ENCODE measurements around the gene SESTD1. TPM values are rescaled to one million over a fixed set of nuclear protein-coding genes. Genes with fewer than 3 reads are reported as not detected.
"Not testable (repeated sequence)": the region's sequence is repeated elsewhere in the genome, so short reads cannot be mapped to it uniquely, and the experiment has no call there.

SESTD1 gene
- total RNA-seq, 2 experiments from 2014 or later, result 10.4 to 14.9 TPM

DNA sequence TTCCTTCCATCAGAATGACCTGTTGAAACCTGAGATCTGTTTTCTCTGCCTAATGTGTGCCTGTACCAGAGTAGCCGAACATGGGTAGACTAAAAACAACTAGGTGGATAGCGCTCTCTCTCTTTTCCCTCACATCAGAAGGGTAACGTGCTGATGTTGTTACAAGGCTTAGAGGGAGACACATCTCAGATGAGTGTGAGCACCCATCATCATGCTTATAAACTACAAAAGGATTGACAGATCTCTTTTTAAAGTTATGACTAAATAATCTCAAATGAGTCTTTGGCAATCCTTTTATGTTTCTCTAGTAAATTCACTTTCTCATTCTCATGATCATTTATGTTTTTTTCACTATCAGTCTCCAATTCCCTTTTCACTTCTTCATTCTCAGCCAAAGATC lies 139.2 kb downstream of the SESTD1 start:
- ATAC-seq (ENCODE audit: low read depth), result no peak

DNA sequence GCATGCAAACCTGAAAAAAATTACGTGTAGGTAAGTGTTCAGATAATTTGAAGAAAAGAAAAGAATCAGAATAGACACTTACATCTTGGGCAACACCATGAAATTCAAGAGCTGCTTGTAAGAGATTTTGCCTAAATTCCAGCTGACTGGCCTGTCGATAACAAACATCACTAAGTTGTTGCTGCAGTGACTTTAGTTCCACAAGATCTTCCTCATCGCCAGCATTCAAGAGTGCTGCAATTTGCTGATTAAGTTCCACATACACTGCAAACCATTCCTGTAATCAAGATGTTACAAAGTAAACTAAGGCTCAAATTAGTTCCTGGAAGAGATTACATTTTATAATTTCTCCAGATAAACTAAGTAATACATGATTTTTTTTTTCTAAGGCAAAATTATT lies 140.3 kb downstream of the SESTD1 start:
- Mint-ChIP-seq H3K4me3 (no peak overlapping the region), H3K4me1 (peaks cover 10% of the 10 kb centered on the region), H3K27ac (no peak overlapping the region), H3K9me3 (peaks cover 1% of the 10 kb centered on the region), H3K27me3 (no peaks in the 10 kb centered on the region), H3K36me3 (peaks cover 21% of the 10 kb centered on the region)
- POLR2A ChIA-PET, result no interaction called here
- ATAC-seq (ENCODE audit: low read depth) (no peak), DNase-seq (no peak)

More for the DNA sequence above, 139.2 kb downstream of the SESTD1 start:
- Mint-ChIP-seq H3K4me1 (peaks cover 9% of the 10 kb centered on the region), H3K36me3 (peaks cover 14% of the 10 kb centered on the region), H3K27ac (no peak overlapping the region), H3K4me3 (no peak overlapping the region), H3K27me3 (no peaks in the 10 kb centered on the region), H3K9me3 (peaks cover 1% of the 10 kb centered on the region)
- POLR2A ChIA-PET, result no interaction called here
- DNase-seq, result no peak

DNA sequence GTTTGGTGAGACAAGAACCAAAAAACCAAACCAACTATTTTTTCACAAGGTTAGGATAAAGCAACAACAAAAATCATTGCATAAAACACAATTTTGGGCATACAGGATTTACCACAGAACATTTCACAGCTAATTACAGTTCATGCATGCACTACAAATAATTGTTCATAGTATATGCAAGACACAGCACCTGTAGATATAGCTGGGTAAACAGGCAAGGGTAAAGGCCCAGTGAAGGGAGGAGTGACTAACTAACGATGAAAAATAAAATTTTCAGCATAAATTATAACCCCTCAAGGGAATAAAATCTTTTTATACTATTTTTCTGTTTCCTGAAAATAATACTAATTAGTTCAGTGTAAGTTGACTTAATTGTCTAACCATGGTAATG lies 141.4 kb downstream of the SESTD1 start:
- Mint-ChIP-seq H3K27ac (no peak overlapping the region), H3K27me3 (no peaks in the 10 kb centered on the region), H3K36me3 (peaks cover 28% of the 10 kb centered on the region), H3K9me3 (peaks cover 1% of the 10 kb centered on the region), H3K4me3 (no peak overlapping the region), H3K4me1 (peaks cover 14% of the 10 kb centered on the region)
- no peak for DNase-seq
- POLR2A ChIA-PET, result no interaction called here
- ATAC-seq (ENCODE audit: low read depth), result no peak

GRCh38 chr2:179107737-179108136 lies 156.9 kb downstream of the SESTD1 start:
- Mint-ChIP-seq H3K36me3 (peaks cover 25% of the 10 kb centered on the region), H3K9me3 (peaks cover 1% of the 10 kb centered on the region), H3K27me3 (no peaks in the 10 kb centered on the region), H3K27ac (peak overlapping the region; percentile 84), H3K4me3 (peak overlapping the region; percentile 73), H3K4me1 (peaks cover 33% of the 10 kb centered on the region)
- POLR2A ChIA-PET, result no interaction called here
- DNase-seq (no peak), ATAC-seq (ENCODE audit: low read depth) (peak; percentile 87)

GRCh38 chr2:179106676-179107428 lies 157.8 kb downstream of the SESTD1 start:
- H3K4me1 Mint-ChIP-seq, result peaks cover 33% of the 10 kb centered on the region
- DNase-seq, result no peak
- POLR2A ChIA-PET, result no interaction called here
- H3K27me3 Mint-ChIP-seq, result no peaks in the 10 kb centered on the region
- peak; percentile 23 for ATAC-seq (ENCODE audit: low read depth)
- peak overlapping the region; percentile 65 for H3K4me3 Mint-ChIP-seq
- peaks cover 21% of the 10 kb centered on the region for H3K36me3 Mint-ChIP-seq
- peaks cover 1% of the 10 kb centered on the region for H3K9me3 Mint-ChIP-seq
- H3K27ac Mint-ChIP-seq, result peak overlapping the region; percentile 83

DNA sequence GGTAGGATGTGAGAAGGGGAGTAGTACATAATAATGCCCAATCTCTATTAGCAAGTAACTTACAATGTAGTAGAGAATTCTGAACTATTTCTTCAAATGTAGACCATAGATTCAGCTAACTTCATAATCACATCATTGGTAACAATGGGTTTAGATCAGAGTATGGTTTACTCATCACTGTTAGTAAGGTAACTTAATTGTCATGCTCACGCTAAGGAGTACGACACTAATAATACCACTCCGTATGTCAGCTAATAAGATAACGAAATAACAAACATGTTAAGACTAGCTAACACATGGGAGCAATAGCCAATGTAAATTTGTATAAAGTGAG lies 158.3 kb downstream of the SESTD1 start:
- Mint-ChIP-seq H3K27me3 (no peaks in the 10 kb centered on the region), H3K4me3 (peak overlapping the region; percentile 65), H3K4me1 (peaks cover 33% of the 10 kb centered on the region), H3K27ac (no peak overlapping the region), H3K9me3 (peaks cover 1% of the 10 kb centered on the region), H3K36me3 (peaks cover 19% of the 10 kb centered on the region)
- no peak for ATAC-seq (ENCODE audit: low read depth)
- POLR2A ChIA-PET, result no interaction called here
- DNase-seq, result no peak

DNA sequence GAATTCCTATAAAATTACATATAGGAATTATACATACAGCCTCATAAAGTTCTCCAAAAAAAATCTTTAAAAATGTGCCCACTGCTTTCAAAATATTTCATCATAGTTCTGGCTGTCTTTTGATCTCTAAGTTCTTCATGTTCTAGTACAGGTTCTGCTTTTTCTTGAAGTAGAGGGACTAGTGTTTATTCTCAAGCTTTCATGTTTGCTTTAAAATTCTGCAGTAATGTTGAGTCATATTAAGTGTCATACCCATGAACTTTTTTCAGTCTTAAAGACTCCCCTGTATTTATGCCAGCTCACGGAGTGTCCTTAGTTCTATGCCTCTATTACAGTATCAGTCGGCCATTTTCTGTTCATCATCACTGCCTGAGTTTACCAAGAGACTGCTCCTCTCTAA lies 159.9 kb downstream of the SESTD1 start:
- DNase-seq (no peak), ATAC-seq (ENCODE audit: low read depth) (no peak)
- Mint-ChIP-seq H3K4me1 (peaks cover 29% of the 10 kb centered on the region), H3K9me3 (peaks cover 1% of the 10 kb centered on the region), H3K27ac (no peak overlapping the region), H3K4me3 (no peak overlapping the region), H3K36me3 (peaks cover 17% of the 10 kb centered on the region), H3K27me3 (no peaks in the 10 kb centered on the region)
- POLR2A ChIA-PET, result no interaction called here

DNA sequence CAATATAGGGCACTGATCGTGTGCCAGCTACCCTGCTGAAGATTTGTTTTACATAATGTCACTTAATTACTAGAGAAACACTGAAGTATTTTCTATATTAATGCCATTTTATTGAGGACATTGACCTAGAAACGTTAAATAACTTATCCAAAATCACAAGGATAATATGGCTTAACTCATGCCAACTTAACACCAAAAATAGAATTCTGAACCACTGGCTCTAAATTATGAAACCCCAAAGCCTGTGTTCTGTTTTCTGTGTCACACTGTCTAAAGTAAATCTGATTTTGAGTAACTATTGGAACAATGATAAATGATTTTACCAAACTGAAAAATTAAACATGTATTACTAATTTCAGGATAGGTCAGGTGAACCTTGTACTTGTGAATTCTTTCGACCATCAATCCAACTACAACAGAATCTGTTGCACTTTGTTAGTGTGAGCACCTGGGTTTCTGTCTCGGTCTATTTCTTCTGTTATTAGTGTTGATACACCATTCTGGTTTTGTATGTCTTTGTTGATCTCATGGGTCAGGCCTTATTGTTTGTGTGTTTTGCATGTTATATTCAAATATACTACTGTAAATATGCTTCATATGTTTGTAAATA lies 166.4 kb downstream of the SESTD1 start:
- no peak overlapping the region for H3K4me3 Mint-ChIP-seq
- H3K27me3 Mint-ChIP-seq, result peaks cover 2% of the 10 kb centered on the region
- peaks cover 15% of the 10 kb centered on the region for H3K4me1 Mint-ChIP-seq
- no peak for DNase-seq
- no peak overlapping the region for H3K27ac Mint-ChIP-seq
- ATAC-seq (ENCODE audit: low read depth), result no peak
- H3K9me3 Mint-ChIP-seq, result peaks cover 6% of the 10 kb centered on the region
- POLR2A ChIA-PET, result no interaction called here
- H3K36me3 Mint-ChIP-seq, result peaks cover 5% of the 10 kb centered on the region

GRCh38 chr2:179097131-179097530 lies 167.5 kb downstream of the SESTD1 start:
- Mint-ChIP-seq H3K27me3 (peaks cover 2% of the 10 kb centered on the region), H3K4me3 (no peak overlapping the region), H3K4me1 (peaks cover 15% of the 10 kb centered on the region), H3K27ac (no peak overlapping the region), H3K9me3 (peaks cover 6% of the 10 kb centered on the region), H3K36me3 (peaks cover 5% of the 10 kb centered on the region)
- DNase-seq (no peak), ATAC-seq (ENCODE audit: low read depth) (no peak)
- POLR2A ChIA-PET, result no interaction called here

GRCh38 chr2:179096090-179096489 lies 168.5 kb downstream of the SESTD1 start:
- DNase-seq, result peak; percentile 45
- peak overlapping the region; percentile 55 for H3K27ac Mint-ChIP-seq

GRCh38 chr2:179092912-179093311 lies 171.7 kb downstream of the SESTD1 start:
- H3K4me3 Mint-ChIP-seq; H3K27me3 Mint-ChIP-seq; DNase-seq; H3K27ac Mint-ChIP-seq; ATAC-seq (ENCODE audit: low read depth); POLR2A ChIA-PET: not testable (repeated sequence)
- Mint-ChIP-seq H3K9me3 (peaks cover 15% of the 10 kb centered on the region), H3K36me3 (peaks cover 12% of the 10 kb centered on the region), H3K4me1 (peaks cover 15% of the 10 kb centered on the region)

More at GRCh38 chr2:179096090-179096489, 168.5 kb downstream of the SESTD1 start:
- Mint-ChIP-seq H3K4me1 (peaks cover 15% of the 10 kb centered on the region), H3K27me3 (peaks cover 2% of the 10 kb centered on the region), H3K9me3 (peaks cover 8% of the 10 kb centered on the region), H3K36me3 (peaks cover 5% of the 10 kb centered on the region), H3K4me3 (peak overlapping the region; percentile 31)
- POLR2A ChIA-PET, result no interaction called here
- ATAC-seq (ENCODE audit: low read depth), result peak; percentile 100

DNA sequence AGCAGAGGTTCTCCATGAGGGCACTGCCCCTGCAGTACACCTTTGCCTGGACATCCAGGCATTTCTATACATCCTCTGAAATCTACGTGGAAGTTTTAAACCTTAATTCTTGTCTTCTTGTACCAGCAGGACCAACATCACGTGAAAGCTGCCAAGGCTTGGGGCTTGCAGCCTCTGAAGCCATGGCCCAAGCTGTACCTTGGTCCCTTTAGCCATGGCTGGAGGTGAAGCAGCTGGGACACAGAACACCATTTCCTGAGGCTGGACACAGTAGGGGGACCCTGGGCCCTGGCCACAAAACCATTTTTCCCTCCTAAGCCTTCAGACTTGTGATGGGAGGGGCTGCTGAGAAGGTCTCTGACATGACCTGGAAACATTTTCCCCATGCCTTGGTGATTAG lies 181.9 kb downstream of the SESTD1 start:
- H3K4me3 Mint-ChIP-seq, result no peak overlapping the region
- H3K9me3 Mint-ChIP-seq, result peaks cover 17% of the 10 kb centered on the region
- no peak for ATAC-seq (ENCODE audit: low read depth)
- peaks cover 9% of the 10 kb centered on the region for H3K36me3 Mint-ChIP-seq
- peaks cover 1% of the 10 kb centered on the region for H3K4me1 Mint-ChIP-seq
- H3K27me3 Mint-ChIP-seq, result no peaks in the 10 kb centered on the region
- POLR2A ChIA-PET, result no interaction called here
- DNase-seq, result no peak
- no peak overlapping the region for H3K27ac Mint-ChIP-seq

GRCh38 chr2:179081954-179082353 lies 182.7 kb downstream of the SESTD1 start:
- no peak overlapping the region for H3K4me3 Mint-ChIP-seq
- POLR2A ChIA-PET, result no interaction called here
- peaks cover 14% of the 10 kb centered on the region for H3K36me3 Mint-ChIP-seq
- ATAC-seq (ENCODE audit: low read depth), result no peak
- peaks cover 23% of the 10 kb centered on the region for H3K9me3 Mint-ChIP-seq
- no peak overlapping the region for H3K27ac Mint-ChIP-seq
- peaks cover 1% of the 10 kb centered on the region for H3K4me1 Mint-ChIP-seq
- DNase-seq, result no peak
- no peaks in the 10 kb centered on the region for H3K27me3 Mint-ChIP-seq

- no peaks in the 10 kb centered on the region for H3K4me1 Mint-ChIP-seq
- no peak overlapping the region for H3K4me3 Mint-ChIP-seq
- H3K27me3 Mint-ChIP-seq, result no peaks in the 10 kb centered on the region
- H3K9me3 Mint-ChIP-seq, result peaks cover 14% of the 10 kb centered on the region
- no peak overlapping the region for H3K27ac Mint-ChIP-seq
- ATAC-seq (ENCODE audit: low read depth) (no peak), DNase-seq (no peak)
- H3K36me3 Mint-ChIP-seq, result peaks cover 14% of the 10 kb centered on the region
- POLR2A ChIA-PET, result no interaction called here
Measured at GRCh38 chr2:179072527-179072926, 192.1 kb downstream of the SESTD1 start.
